Peyer's patch (tissue), 4 donors: ENCODE results near the gene TIAL1. TPM values are rescaled to one million over a fixed set of nuclear protein-coding genes. Genes with fewer than 3 reads are reported as not detected.

ENCODE experiments used
- DNase-seq, 3 donors: peaks; one replicate each; pipeline ENCODE4 v3.0.0-alpha.2; 2017 to 2019
- H3K27ac ChIP-seq, 4 donors: fragments of 200-600 bp; sonication (generic); one replicate each; pipeline ENCODE4 v1.5.1; 2016 to 2019
- H3K27me3 ChIP-seq, 2 donors: fragments of 200-600 bp; sonication (generic); one replicate each; pipeline ENCODE4 v1.5.1; 2019
- H3K36me3 ChIP-seq, 3 donors: fragments of 200-600 bp; sonication (generic); one replicate each; pipeline ENCODE4 v1.5.1; 2016 to 2019
- H3K4me1 ChIP-seq, 4 donors: fragments of 200-600 bp; sonication (generic); one replicate each; pipeline ENCODE4 v1.5.1; 2016 to 2019
- H3K4me3 ChIP-seq, 4 donors: fragments of 200-600 bp; sonication (generic); 1 replicate in 3 of 4; 2 replicates in 1 of 4; pipeline ENCODE4 v1.5.1; 2016 to 2019; ENCODE audit warnings: mild to moderate bottlenecking in 1 of 4
- H3K9me3 ChIP-seq, 4 donors: fragments of 200-600 bp; sonication (generic); one replicate each; pipeline ENCODE4 v1.5.1; 2016 to 2019; ENCODE audit warnings: mild to moderate bottlenecking in 1 of 4
- POLR2A ChIP-seq, 2 donors: fragments of 450-650 bp; IDR thresholded peaks; one replicate each; pipeline ENCODE4 v1.5.1; 2017; ENCODE audit warnings: antibody characterized with exemption in 2 of 2, mild to moderate bottlenecking in 2 of 2, moderate library complexity in 2 of 2
- total RNA-seq, 4 donors: library from RNA; depleted of rRNA; stranded (reverse); fragments of >200 nt; gene quantifications; one replicate each; pipeline ENCODE4 v1.1.0, GENCODE V29; 2016
- TF ChIP-seq, protein P1 (sequence below), 6 experiments: fragments of 450-650 bp in 4 of 6; fragments of 200-600 bp in 2 of 6; sonication (generic) in 1 of 6; IDR thresholded peaks; one replicate each; pipeline ENCODE4 v1.5.1; 2017 to 2019; ENCODE audit warnings: antibody characterized with exemption in 6 of 6, mild to moderate bottlenecking in 3 of 6, moderate library complexity in 1 of 6

Gene TIAL1
- total RNA-seq, 4 donors from 2014 or later, result 58.4 to 103 (median 79.7) TPM

DNA sequence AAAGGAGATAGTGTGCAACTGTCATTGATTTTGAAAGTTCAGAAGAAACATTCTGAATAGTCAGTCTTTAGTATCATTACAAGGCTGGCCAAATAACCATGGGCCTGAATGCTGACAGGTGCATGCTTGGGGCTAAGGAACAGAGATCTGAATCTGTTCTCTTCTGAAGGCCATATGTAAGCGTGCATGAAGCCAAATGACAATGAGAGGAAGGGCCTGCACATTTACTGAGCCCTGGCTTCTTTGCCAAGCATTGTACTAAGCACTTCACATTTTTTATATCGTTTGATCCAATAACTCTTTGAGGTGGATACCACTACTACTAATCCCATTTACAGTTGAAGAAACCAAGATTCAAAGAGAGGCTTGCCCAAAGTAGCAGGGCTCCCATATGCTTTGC lies 22.5 kb upstream of the TIAL1 start:
- no peak overlapping the region for H3K27ac ChIP-seq
- no peaks in the 10 kb centered on the region for H3K36me3 ChIP-seq
- no peaks in the 10 kb centered on the region for H3K27me3 ChIP-seq
- no peaks in the 10 kb centered on the region for H3K9me3 ChIP-seq
- TF ChIP-seq, protein P1, sequence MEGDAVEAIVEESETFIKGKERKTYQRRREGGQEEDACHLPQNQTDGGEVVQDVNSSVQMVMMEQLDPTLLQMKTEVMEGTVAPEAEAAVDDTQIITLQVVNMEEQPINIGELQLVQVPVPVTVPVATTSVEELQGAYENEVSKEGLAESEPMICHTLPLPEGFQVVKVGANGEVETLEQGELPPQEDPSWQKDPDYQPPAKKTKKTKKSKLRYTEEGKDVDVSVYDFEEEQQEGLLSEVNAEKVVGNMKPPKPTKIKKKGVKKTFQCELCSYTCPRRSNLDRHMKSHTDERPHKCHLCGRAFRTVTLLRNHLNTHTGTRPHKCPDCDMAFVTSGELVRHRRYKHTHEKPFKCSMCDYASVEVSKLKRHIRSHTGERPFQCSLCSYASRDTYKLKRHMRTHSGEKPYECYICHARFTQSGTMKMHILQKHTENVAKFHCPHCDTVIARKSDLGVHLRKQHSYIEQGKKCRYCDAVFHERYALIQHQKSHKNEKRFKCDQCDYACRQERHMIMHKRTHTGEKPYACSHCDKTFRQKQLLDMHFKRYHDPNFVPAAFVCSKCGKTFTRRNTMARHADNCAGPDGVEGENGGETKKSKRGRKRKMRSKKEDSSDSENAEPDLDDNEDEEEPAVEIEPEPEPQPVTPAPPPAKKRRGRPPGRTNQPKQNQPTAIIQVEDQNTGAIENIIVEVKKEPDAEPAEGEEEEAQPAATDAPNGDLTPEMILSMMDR (IDR thresholded peaks at IDR 0.05), result no peak
- TF ChIP-seq POLR2A (IDR thresholded peaks at IDR 0.05), result no peak
- no peak for DNase-seq
- H3K4me3 ChIP-seq, result no peak overlapping the region
- no peaks in the 10 kb centered on the region for H3K4me1 ChIP-seq

DNA sequence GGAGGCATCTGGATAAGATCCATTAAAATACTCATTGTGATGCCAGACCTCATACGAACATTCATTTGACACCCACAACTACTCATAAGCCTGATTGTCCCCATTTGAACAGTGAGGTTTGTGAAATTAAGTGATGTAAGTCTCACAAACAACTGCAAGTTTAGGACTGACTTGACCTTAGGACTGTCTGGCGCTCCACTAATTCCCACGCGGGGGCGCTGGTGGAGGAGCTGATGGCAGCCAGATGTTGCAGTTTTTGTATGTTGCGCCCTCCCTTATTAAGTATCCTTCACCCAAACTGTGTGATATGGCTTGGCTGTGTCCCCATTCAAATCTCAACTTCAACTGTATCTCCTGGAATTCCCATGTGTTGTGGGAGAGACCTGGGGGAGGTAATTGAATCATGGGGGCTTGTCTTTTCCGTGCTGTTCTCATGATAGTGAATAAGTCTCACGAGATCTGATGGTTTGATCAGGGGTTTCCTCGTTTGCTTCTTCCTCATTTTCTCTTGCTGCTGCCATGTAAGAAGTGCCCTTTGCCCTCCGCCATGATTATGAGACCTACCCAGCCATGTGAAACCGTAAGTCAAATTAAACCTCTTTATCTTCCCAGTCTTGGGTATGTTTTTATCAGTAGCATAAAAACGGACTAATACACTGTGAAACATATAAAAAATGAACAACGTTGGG lies 20.3 kb upstream of the TIAL1 start:
- Histone ChIP-seq H3K9me3 (no peaks in the 10 kb centered on the region), H3K4me3 (no peak overlapping the region), H3K4me1 (no peaks in the 10 kb centered on the region), H3K36me3 (no peaks in the 10 kb centered on the region), H3K27me3 (no peaks in the 10 kb centered on the region), H3K27ac (no peak overlapping the region)
- no peak for DNase-seq
- TF ChIP-seq POLR2A (IDR thresholded peaks at IDR 0.05), result no peak
- TF ChIP-seq, protein P1 (IDR thresholded peaks at IDR 0.05), result peak in 1 of 6 experiments; percentile 12

DNA sequence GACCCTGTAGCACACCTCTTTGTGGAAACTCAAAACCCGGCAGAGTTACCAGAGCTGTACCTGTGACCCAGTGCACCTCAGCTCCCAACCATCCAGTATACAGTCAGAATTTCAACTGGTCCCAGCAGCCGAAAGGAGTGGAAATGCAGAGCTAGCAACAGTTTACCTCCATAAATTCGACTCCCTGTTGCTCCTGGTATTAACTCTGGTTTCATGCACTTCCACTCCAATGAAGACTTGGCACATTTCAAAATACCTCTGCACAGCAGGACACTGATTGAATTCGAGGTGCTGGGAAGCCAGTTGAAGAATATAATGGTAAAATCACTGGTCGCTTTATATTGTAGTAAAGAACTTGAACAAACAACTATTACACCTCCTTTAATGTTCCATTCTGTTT lies 17.9 kb upstream of the TIAL1 start:
- TF ChIP-seq, protein P1 (IDR thresholded peaks at IDR 0.05), result no peak
- no peak for TF ChIP-seq POLR2A (IDR thresholded peaks at IDR 0.05)
- no peaks in the 10 kb centered on the region for H3K36me3 ChIP-seq

DNA sequence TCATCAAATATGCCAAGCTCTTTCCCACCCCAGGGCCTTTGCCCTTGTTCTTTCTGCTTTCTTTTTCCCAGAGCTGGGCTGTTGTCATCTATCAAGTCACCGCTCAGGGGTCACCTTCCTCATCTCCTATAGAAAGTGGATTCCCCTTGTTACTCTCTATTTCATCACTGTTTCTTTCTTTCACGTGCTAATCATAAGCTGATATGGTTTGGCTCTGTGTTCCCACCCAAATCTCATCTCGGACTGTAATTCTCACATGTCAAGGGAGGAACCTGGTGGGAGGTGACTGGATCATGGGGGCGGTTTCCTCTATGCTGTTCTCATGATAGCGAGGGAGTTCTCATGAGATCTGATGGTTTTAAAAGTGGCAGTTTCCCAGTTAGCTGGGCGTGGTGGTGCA lies 17.0 kb upstream of the TIAL1 start:
- no peak for TF ChIP-seq POLR2A (IDR thresholded peaks at IDR 0.05)
- TF ChIP-seq, protein P1 (IDR thresholded peaks at IDR 0.05), result no peak
- Histone ChIP-seq H3K27ac (no peak overlapping the region), H3K4me1 (no peaks in the 10 kb centered on the region), H3K27me3 (no peaks in the 10 kb centered on the region), H3K36me3 (no peaks in the 10 kb centered on the region), H3K9me3 (no peaks in the 10 kb centered on the region), H3K4me3 (no peak overlapping the region)
- DNase-seq, result no peak

More for the DNA sequence above, 17.9 kb upstream of the TIAL1 start:
- no peaks in the 10 kb centered on the region for H3K4me1 ChIP-seq
- DNase-seq, result no peak
- H3K27ac ChIP-seq, result no peak overlapping the region
- no peak overlapping the region for H3K4me3 ChIP-seq
- no peaks in the 10 kb centered on the region for H3K9me3 ChIP-seq
- no peaks in the 10 kb centered on the region for H3K27me3 ChIP-seq

DNA sequence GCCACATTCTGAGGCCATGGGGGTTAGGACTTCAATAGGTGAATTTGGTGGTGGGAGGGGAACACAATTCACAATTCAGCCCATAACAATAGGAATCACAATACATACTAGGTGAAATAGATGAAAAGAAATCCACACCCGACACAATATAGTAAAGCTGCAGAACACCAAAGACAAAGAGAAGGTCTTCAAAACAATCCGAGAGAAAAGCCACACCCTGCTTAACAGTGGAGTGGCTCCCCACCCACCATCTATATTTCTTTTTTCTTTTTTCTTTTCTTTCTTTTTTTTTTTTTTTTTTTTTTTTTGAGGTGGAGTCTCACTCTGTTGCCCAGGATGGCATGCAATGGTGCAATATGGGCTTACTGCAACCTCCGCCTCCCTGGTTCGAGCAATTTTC lies 14.7 kb upstream of the TIAL1 start:
- no peak for TF ChIP-seq POLR2A (IDR thresholded peaks at IDR 0.05)
- TF ChIP-seq, protein P1 (IDR thresholded peaks at IDR 0.05), result no peak
- Histone ChIP-seq H3K4me1 (no peaks in the 10 kb centered on the region), H3K27ac (no peak overlapping the region), H3K4me3 (no peak overlapping the region), H3K27me3 (no peaks in the 10 kb centered on the region), H3K9me3 (no peaks in the 10 kb centered on the region), H3K36me3 (no peaks in the 10 kb centered on the region)
- DNase-seq, result no peak
